ENCODE measurements around the gene TBC1D4. TPM values are rescaled to one million over a fixed set of nuclear protein-coding genes. Genes with fewer than 3 reads are reported as not detected.

TBC1D4 gene
- polyA plus RNA-seq, 1 of the 3 experiments (the other 2 are of a cell fraction), result 8.8 TPM

- CTCF ChIA-PET, result interaction anchor here (0.6 to 5.9 kb wide), 39 partner anchors 8 to 470 kb away, joined by 3 to 76 read pairs (median 4); partner anchors contain the start of genes TBC1D4 and UCHL3
- Histone ChIP-seq H3K9ac (no peak overlapping the region), H3K4me3 (ENCODE audit: low read depth in 2 of 2, low read length in 1 of 2) (no peak overlapping the region), H2AFZ (ENCODE audit: low read depth) (no peak overlapping the region), H3F3A (replicated peaks; ENCODE audit: insufficient read depth) (peaks cover 9% of the 10 kb centered on the region), H3K4me1 (ENCODE audit: control insufficient read depth in 1 of 2, insufficient read depth in 2 of 2, low read depth in 1 of 2, low read length in 1 of 2) (peaks cover 4 to 11% of the 10 kb centered on the region in 2 experiments), H3K4me2 (no peak overlapping the region), H3K79me2 (ENCODE audit: insufficient read depth) (no peaks in the 10 kb centered on the region; the same call in 1 of the 2 replicates), H3K9me2 (no peaks in the 10 kb centered on the region), H3K36me3 (replicated peaks in 1 of 2; ENCODE audit: control insufficient read depth in 1 of 2, insufficient read depth in 2 of 2, low read length in 1 of 2) (no peaks in the 10 kb centered on the region), H3K9me3 (no peaks in the 10 kb centered on the region), H3K27me3 (ENCODE audit: insufficient read depth) (no peaks in the 10 kb centered on the region), H3K27ac (ENCODE audit: low read depth in 2 of 2, low read length in 1 of 2) (no peak overlapping the region), H4K20me1 (ENCODE audit: insufficient read depth) (no peaks in the 10 kb centered on the region; the same call in 1 of the 2 replicates)
- POLR2A ChIA-PET, result no interaction called here
- WGBS (ENCODE audit: low lambda C conversion rate), result 100% methylated on average over 1 of the region's 1 CpG
- TF ChIP-seq EZH2phosphoT487 (IDR thresholded peaks at IDR 0.05; ENCODE audit: borderline replicate concordance, low read depth) (no peak), YY1 (IDR thresholded peaks at IDR 0.05; ENCODE audit: low read depth) (no peak), RAD21 (IDR thresholded peaks at IDR 0.05; ENCODE audit: low read length) (peak; percentile 69), RFX5 (IDR thresholded peaks at IDR 0.05; ENCODE audit: low read length) (no peak), FOSL2 (IDR thresholded peaks at IDR 0.05; ENCODE audit: borderline replicate concordance, low read depth) (no peak), CHD2 (IDR thresholded peaks at IDR 0.05; ENCODE audit: low read length, partially characterized antibody) (no peak), SMC3 (IDR thresholded peaks at IDR 0.05; ENCODE audit: low read depth, low read length) (peak; percentile 53), CTCF (IDR thresholded peaks at IDR 0.05) (peak; percentile 82), POLR2AphosphoS5 (IDR thresholded peaks at IDR 0.05; ENCODE audit: low read depth, low read length) (no peak), MEF2A (IDR thresholded peaks at IDR 0.05; ENCODE audit: borderline replicate concordance, low read depth) (no peak)
- DNase-seq, result peak; percentile 42
Observed at GRCh38 chr13:75372517-75372916, 109.5 kb downstream of the TBC1D4 start.

- H4K20me1 ChIP-seq (ENCODE audit: insufficient read depth), result no peaks in the 10 kb centered on the region; the same call in 1 of the 2 replicates
- no peaks in the 10 kb centered on the region; the same call in none of the 2 replicates for H3K79me2 ChIP-seq (ENCODE audit: insufficient read depth)
- no peaks in the 10 kb centered on the region for H3K27me3 ChIP-seq (ENCODE audit: insufficient read depth)
- H3K9me2 ChIP-seq, result no peaks in the 10 kb centered on the region
- no peaks in the 10 kb centered on the region for H3K36me3 ChIP-seq (replicated peaks in 1 of 2; ENCODE audit: control insufficient read depth in 1 of 2, insufficient read depth in 2 of 2, low read length in 1 of 2)
- H3K4me2 ChIP-seq, result no peak overlapping the region
- ChIA-PET CTCF (interaction anchor here (0.9 to 5.9 kb wide), 7 partner anchors 8 to 179 kb away, joined by 3 to 76 read pairs (median 4); partner anchors contain the start of genes TBC1D4 and UCHL3), POLR2A (no interaction called here)
- no peak overlapping the region for H3K9ac ChIP-seq
- H3K27ac ChIP-seq (ENCODE audit: low read depth in 2 of 2, low read length in 1 of 2), result no peak overlapping the region
- peaks cover 4 to 21% of the 10 kb centered on the region in 2 experiments for H3K4me1 ChIP-seq (ENCODE audit: control insufficient read depth in 1 of 2, insufficient read depth in 2 of 2, low read depth in 1 of 2, low read length in 1 of 2)
- DNase-seq, result no peak
- H2AFZ ChIP-seq (ENCODE audit: low read depth), result no peak overlapping the region
- no peaks in the 10 kb centered on the region for H3K9me3 ChIP-seq
- H3F3A ChIP-seq (replicated peaks; ENCODE audit: insufficient read depth), result peaks cover 14% of the 10 kb centered on the region
- TF ChIP-seq MXI1 (IDR thresholded peaks at IDR 0.05; ENCODE audit: low read depth, low read length) (no peak), POLR2AphosphoS5 (IDR thresholded peaks at IDR 0.05; ENCODE audit: low read depth, low read length) (no peak)
- no peak overlapping the region for H3K4me3 ChIP-seq (ENCODE audit: low read depth in 2 of 2, low read length in 1 of 2)
Observed at GRCh38 chr13:75371203-75371602, 110.8 kb downstream of the TBC1D4 start.

Measured in SK-N-SH (cell line).